Fibroblast of lung (primary cell): Measurements from ENCODE around the gene CAMKMT. TPM values are rescaled to one million over a fixed set of nuclear protein-coding genes. Genes with fewer than 3 reads are reported as not detected.

Experiments
- DNase-seq, 2 donors: peaks; one replicate each; pipeline versions ENCODE4 v3.0.0 to v3.0.0-alpha.2; 2010; ENCODE audit warnings: low read depth in 2 of 2
- H2AFZ ChIP-seq: 2 replicates; pipeline ENCODE4 v1.5.1; 2012; ENCODE audit warnings: low read length, control low read depth, inconsistent platforms
- H3K27ac ChIP-seq: 2 replicates; pipeline ENCODE4 v1.5.1; 2011; ENCODE audit warnings: low read length, control low read depth; ENCODE audit not compliant: insufficient read depth
- H3K27me3 ChIP-seq: 2 replicates; pipeline ENCODE4 v1.5.1; 2011; ENCODE audit warnings: mild to moderate bottlenecking, low read length; ENCODE audit not compliant: control insufficient read depth, insufficient read depth
- H3K36me3 ChIP-seq: 2 replicates; pipeline ENCODE4 v1.5.1; 2011; ENCODE audit warnings: low read length; ENCODE audit not compliant: control insufficient read depth, insufficient read depth
- H3K4me1 ChIP-seq: 2 replicates; pipeline ENCODE4 v1.5.1; 2011; ENCODE audit warnings: low read length; ENCODE audit not compliant: control insufficient read depth, insufficient read depth; ENCODE audit errors: extremely low read depth
- H3K4me2 ChIP-seq: 2 replicates; pipeline ENCODE4 v1.5.1; 2011; ENCODE audit warnings: low read length, control low read depth; ENCODE audit not compliant: insufficient read depth; ENCODE audit errors: extremely low read depth
- H3K4me3 ChIP-seq, 4 experiments: fragments of 200-600 bp in 1 of 4; sonication (generic) in 1 of 4; replicated peaks in 1 of 4; 2 replicates each; pipeline ENCODE4 v1.5.1; 2011 to 2016; ENCODE audit warnings: low read length in 4 of 4, low read depth in 3 of 4, mild to moderate bottlenecking in 3 of 4, control low read depth in 2 of 4, inconsistent platforms in 1 of 4, mixed read lengths in 1 of 4; ENCODE audit not compliant: insufficient read depth in 1 of 4; ENCODE audit errors: control extremely low read depth in 1 of 4
- H3K79me2 ChIP-seq: 2 replicates; pipeline ENCODE4 v1.5.1; 2012; ENCODE audit warnings: mild to moderate bottlenecking, low read length, inconsistent platforms; ENCODE audit not compliant: control insufficient read depth, insufficient read depth
- H3K9ac ChIP-seq: 2 replicates; pipeline ENCODE4 v1.5.1; 2011; ENCODE audit warnings: mild to moderate bottlenecking, low read length, control low read depth; ENCODE audit not compliant: insufficient read depth
- H3K9me3 ChIP-seq: 2 replicates; pipeline ENCODE4 v1.5.1; 2012; ENCODE audit warnings: low read depth, low read length; ENCODE audit not compliant: control insufficient read depth, insufficient read depth
- H4K20me1 ChIP-seq: 2 replicates; pipeline ENCODE4 v1.5.1; 2011; ENCODE audit warnings: low read length; ENCODE audit not compliant: control insufficient read depth, insufficient read depth; ENCODE audit errors: extremely low read depth
- EZH2 ChIP-seq: IDR thresholded peaks from 2 replicates; pipeline ENCODE4 v1.5.1; 2012; ENCODE audit warnings: low read length, control low read depth, mild to moderate bottlenecking; ENCODE audit errors: missing control alignments
- polyA plus RNA-seq, 2 donors: library from polyadenylated mRNA; depleted of rRNA in 1 of 2; stranded (reverse) in 1 of 2; unstranded in 1 of 2; fragments of >200 nt; gene quantifications; 2 replicates each; pipeline ENCODE4 v1.2.1, GENCODE V29; 2011 to 2012; ENCODE audit warnings: missing spikeins in 1 of 2
- total RNA-seq: library from RNA; depleted of rRNA; stranded (reverse); fragments of >200 nt; gene quantifications from 2 replicates; pipeline ENCODE4 v1.2.1, GENCODE V29; 2014
- TF ChIP-seq, protein P1 (sequence below), 2 donors: IDR thresholded peaks in 1 of 2; conservative IDR thresholded peaks in 1 of 2; 1 replicate in 1 of 2; 2 replicates in 1 of 2; pipeline ENCODE4 v1.5.1; 2011 to 2012; ENCODE audit warnings: low read length in 2 of 2, control low read depth in 1 of 2, inconsistent platforms in 1 of 2, low read depth in 1 of 2, mild to moderate bottlenecking in 1 of 2

CAMKMT gene
- total and polyA plus RNA-seq, 2 donors (not counting 1 experiment from before 2014, with no cell fraction given) = 7.9 to 11.6 TPM

DNA sequence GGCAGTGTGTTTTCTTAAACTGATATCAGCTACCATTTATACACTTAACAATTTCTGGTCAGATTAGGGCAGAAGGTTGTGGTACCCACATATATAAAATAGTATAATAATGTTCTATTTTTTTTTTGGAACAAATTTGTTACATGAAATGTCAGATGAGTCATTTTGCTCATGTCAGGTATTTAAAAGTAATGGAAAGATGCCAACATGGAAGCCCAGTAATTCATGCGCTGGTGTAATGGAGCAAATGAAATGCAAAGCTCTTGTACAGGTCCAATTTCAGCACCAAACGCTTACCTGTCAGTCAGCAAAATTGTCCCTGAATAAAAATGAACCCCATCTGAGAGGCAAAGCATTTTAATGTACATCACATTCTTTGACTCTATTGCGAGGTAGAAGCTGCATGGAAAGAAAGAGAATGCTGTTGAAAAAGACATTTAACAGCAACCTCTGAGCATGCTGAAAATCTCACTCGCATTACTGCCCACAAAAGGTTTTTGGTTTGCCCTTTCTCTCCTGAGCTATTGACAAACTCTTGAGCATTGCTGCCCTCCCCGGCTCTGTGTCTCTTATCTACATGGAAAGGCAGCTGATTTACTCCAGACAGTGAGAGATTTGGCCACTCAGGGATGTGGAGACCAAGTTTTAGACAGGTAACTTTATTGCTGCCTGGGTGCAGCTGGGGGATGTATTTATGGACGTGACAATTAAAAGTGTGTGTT lies 217.5 kb downstream of the CAMKMT start:
- H3K4me2 ChIP-seq = peak overlapping the region; percentile 56

DNA sequence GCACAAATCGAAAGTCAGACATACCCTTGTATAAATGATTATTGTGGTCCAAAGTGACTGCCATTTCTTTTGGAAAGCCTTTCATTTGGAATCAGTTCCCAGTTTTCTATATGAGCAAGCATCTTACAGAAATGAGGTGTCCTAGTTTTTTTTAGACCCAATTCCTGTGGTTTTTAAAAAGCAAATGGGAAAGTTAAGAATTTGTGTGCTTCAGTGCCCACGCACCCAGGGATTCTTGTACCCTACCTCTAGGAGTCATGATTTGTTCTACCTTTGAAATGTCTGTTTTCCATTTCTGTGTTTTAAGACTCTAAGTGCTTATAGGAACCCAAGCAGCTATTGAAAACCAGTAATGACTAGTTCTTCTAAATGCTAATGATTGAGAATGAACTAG lies 218.1 kb downstream of the CAMKMT start:
- Histone ChIP-seq H4K20me1 (no peaks in the 10 kb centered on the region), H3K79me2 (no peaks in the 10 kb centered on the region), H3K4me3 (no peak overlapping the region), H3K9ac (no peak overlapping the region), H3K36me3 (no peaks in the 10 kb centered on the region), H3K9me3 (no peaks in the 10 kb centered on the region), H2AFZ (no peak overlapping the region), H3K27ac (no peak overlapping the region), H3K4me2 (no peak overlapping the region), H3K27me3 (no peaks in the 10 kb centered on the region), H3K4me1 (no peaks in the 10 kb centered on the region)
- TF ChIP-seq, protein P1, sequence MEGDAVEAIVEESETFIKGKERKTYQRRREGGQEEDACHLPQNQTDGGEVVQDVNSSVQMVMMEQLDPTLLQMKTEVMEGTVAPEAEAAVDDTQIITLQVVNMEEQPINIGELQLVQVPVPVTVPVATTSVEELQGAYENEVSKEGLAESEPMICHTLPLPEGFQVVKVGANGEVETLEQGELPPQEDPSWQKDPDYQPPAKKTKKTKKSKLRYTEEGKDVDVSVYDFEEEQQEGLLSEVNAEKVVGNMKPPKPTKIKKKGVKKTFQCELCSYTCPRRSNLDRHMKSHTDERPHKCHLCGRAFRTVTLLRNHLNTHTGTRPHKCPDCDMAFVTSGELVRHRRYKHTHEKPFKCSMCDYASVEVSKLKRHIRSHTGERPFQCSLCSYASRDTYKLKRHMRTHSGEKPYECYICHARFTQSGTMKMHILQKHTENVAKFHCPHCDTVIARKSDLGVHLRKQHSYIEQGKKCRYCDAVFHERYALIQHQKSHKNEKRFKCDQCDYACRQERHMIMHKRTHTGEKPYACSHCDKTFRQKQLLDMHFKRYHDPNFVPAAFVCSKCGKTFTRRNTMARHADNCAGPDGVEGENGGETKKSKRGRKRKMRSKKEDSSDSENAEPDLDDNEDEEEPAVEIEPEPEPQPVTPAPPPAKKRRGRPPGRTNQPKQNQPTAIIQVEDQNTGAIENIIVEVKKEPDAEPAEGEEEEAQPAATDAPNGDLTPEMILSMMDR (conservative IDR thresholded peaks at IDR 0.05 in 1 of 2, IDR thresholded peaks at IDR 0.05 in 1 of 2; ENCODE audit: low read depth in 1 of 2, low read length in 2 of 2) = no peak
- no peak for TF ChIP-seq EZH2
- peak in 1 of 2 donors; percentile 56 for DNase-seq

More for the DNA sequence above, 217.5 kb downstream of the CAMKMT start:
- Histone ChIP-seq H3K4me1 (no peaks in the 10 kb centered on the region), H3K27ac (no peak overlapping the region), H4K20me1 (no peaks in the 10 kb centered on the region), H3K79me2 (no peaks in the 10 kb centered on the region), H2AFZ (no peak overlapping the region), H3K27me3 (no peaks in the 10 kb centered on the region), H3K4me3 (peak overlapping the region in 2 of 4 experiments; percentile 17 to 56), H3K9me3 (no peaks in the 10 kb centered on the region), H3K36me3 (no peaks in the 10 kb centered on the region), H3K9ac (no peak overlapping the region)
- TF ChIP-seq, protein P1 (conservative IDR thresholded peaks at IDR 0.05 in 1 of 2, IDR thresholded peaks at IDR 0.05 in 1 of 2; ENCODE audit: low read depth in 1 of 2, low read length in 2 of 2) = no peak
- TF ChIP-seq EZH2 = no peak
- DNase-seq = peak in 1 of 2 donors; percentile 53

DNA sequence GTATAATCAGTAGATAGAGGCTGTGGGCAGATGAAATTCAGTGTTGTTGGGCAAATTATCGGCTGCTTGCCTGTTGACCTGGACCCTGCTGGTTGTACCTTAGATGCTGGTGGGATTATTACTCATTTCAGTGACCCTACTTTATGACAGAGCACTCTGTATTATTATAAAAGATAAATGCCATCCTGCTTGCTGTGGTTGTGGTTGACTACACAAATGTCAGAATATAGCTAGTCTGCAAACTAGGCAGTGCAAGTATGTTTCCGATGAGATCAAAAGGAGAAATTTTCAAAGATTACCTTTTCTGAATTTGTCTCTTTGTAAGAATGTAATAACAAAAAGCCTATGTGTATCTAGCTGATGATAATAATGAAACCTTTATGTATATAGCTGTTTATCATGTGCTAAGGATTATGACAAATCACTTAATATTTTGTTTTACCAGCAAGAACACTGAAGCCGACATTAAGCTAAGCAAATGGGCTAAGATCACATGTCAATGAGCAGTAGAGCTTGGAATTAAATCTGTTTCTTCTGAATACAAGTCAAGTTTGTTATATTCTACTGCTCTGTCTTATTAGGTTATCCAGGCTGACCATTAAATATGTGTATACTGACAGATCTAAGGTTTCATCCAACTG lies 219.2 kb downstream of the CAMKMT start:
- no peaks in the 10 kb centered on the region for H4K20me1 ChIP-seq
- H3K9me3 ChIP-seq = no peaks in the 10 kb centered on the region
- H2AFZ ChIP-seq = no peak overlapping the region

More for the DNA sequence above, 219.2 kb downstream of the CAMKMT start:
- H3K4me1 ChIP-seq = no peaks in the 10 kb centered on the region
- H3K9ac ChIP-seq = no peak overlapping the region
- no peak overlapping the region for H3K4me2 ChIP-seq
- DNase-seq = no peak
- no peaks in the 10 kb centered on the region for H3K79me2 ChIP-seq
- no peaks in the 10 kb centered on the region for H3K36me3 ChIP-seq
- H3K27me3 ChIP-seq = no peaks in the 10 kb centered on the region
- TF ChIP-seq, protein P1 (conservative IDR thresholded peaks at IDR 0.05 in 1 of 2, IDR thresholded peaks at IDR 0.05 in 1 of 2; ENCODE audit: low read depth in 1 of 2, low read length in 2 of 2) = no peak
- TF ChIP-seq EZH2 = no peak
- no peak overlapping the region for H3K4me3 ChIP-seq
- no peak overlapping the region for H3K27ac ChIP-seq
